B cell (primary cell): ENCODE results near the gene ADAM11.

Source experiments
- EZH2 ChIP-seq: IDR thresholded peaks from 2 replicates; pipeline ENCODE4 v1.6.1; 2012; ENCODE audit warnings: borderline replicate concordance, low read depth, mild to moderate bottlenecking, moderate library complexity, low read length; ENCODE audit not compliant: insufficient read depth, poor library complexity, severe bottlenecking
- TF ChIP-seq, protein P1 (sequence below): fragments of 200-600 bp; IDR thresholded peaks from one replicate; pipeline ENCODE4 v1.8.0; 2022; ENCODE audit warnings: antibody characterized with exemption, mild to moderate bottlenecking

DNA sequence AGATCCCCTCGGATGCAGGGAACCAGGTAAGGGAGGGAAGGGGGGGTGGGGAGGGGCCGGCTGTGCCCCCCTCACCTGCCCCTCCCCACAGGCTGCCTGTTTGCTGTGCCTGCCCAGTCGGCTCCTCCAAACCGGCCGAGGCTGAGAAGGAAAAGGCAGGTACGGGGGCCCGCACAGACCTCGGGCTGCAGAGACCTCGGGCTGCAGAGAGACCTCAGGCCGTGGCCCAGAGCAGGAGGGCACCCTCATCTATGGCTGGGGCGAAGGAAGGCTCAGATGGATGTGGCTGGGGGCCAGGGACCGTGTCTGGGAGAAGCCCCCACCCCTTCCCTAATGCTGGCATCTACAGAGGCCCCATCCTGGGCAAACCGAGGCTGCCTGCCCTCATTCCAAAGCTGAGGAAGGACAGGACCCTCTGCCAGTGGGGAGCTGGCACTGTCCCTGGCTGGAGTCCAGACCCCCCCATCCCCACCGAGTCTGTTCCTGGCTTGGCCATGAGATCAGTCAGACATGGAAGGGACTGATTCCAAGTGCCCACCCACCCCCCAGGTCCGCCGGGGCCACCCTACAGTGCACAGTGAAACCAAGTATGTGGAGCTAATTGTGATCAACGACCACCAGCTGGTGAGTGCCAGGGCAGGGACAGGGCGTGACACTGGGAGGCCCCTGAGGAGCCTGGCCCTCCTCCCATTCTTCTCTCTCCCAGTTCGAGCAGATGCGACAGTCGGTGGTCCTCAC is 13.7 kb downstream of the ADAM11 start:
- TF ChIP-seq EZH2: no peak
- TF ChIP-seq, protein P1, sequence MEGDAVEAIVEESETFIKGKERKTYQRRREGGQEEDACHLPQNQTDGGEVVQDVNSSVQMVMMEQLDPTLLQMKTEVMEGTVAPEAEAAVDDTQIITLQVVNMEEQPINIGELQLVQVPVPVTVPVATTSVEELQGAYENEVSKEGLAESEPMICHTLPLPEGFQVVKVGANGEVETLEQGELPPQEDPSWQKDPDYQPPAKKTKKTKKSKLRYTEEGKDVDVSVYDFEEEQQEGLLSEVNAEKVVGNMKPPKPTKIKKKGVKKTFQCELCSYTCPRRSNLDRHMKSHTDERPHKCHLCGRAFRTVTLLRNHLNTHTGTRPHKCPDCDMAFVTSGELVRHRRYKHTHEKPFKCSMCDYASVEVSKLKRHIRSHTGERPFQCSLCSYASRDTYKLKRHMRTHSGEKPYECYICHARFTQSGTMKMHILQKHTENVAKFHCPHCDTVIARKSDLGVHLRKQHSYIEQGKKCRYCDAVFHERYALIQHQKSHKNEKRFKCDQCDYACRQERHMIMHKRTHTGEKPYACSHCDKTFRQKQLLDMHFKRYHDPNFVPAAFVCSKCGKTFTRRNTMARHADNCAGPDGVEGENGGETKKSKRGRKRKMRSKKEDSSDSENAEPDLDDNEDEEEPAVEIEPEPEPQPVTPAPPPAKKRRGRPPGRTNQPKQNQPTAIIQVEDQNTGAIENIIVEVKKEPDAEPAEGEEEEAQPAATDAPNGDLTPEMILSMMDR: no peak
